Thyroid gland (tissue), 4 donors: ENCODE data around the gene SLC38A3. TPM values are rescaled to one million over a fixed set of nuclear protein-coding genes. Genes with fewer than 3 reads are reported as not detected.
A peak's percentile ranks its signal among the peaks of the same experiment; 100 is the strongest.

Source experiments
- DNase-seq, 2 donors: peaks; one replicate each; pipeline ENCODE4 v3.0.0-alpha.2; 2019
- H3K27ac ChIP-seq, 3 donors: fragments of 200-600 bp; sonication (generic); 1 replicate in 2 of 3; 2 replicates in 1 of 3; pipeline ENCODE4 v1.5.1; 2016 to 2019; ENCODE audit warnings: mild to moderate bottlenecking in 1 of 3, moderate library complexity in 1 of 3
- H3K27me3 ChIP-seq: fragments of 200-600 bp; sonication (generic); one replicate; pipeline ENCODE4 v1.5.1; 2019
- H3K36me3 ChIP-seq, 2 donors: fragments of 200-600 bp; sonication (generic); one replicate each; pipeline ENCODE4 v1.5.1; 2016 to 2019
- H3K4me1 ChIP-seq, 2 donors: fragments of 200-600 bp; sonication (generic); one replicate each; pipeline ENCODE4 v1.5.1; 2017 to 2019
- H3K4me3 ChIP-seq, 3 donors: fragments of 200-600 bp; sonication (generic); replicated peaks in 1 of 3; 1 replicate in 2 of 3; 2 replicates in 1 of 3; pipeline ENCODE4 v1.5.1; 2016; ENCODE audit warnings: mild to moderate bottlenecking in 1 of 3
- H3K9me3 ChIP-seq: fragments of 200-600 bp; sonication (generic); one replicate; pipeline ENCODE4 v1.5.1; 2017
- POLR2A ChIP-seq, 2 donors: fragments of 450-650 bp; IDR thresholded peaks; one replicate each; pipeline ENCODE4 v1.6.1; 2017; ENCODE audit warnings: antibody characterized with exemption in 2 of 2, mild to moderate bottlenecking in 2 of 2, moderate library complexity in 1 of 2
- WGBS, 2 donors: methylation state at CpG; one replicate each; pipeline ENCODE4 v1.1.5; 2017; 5-methylcytosine and 5-hydroxymethylcytosine counted together
- intact Hi-C: fragments of 100-400 bp; cut with DNase I; formaldehyde crosslinking; loops from one replicate; pipeline ENCODE4 v1.15.1; 2023
- total RNA-seq, 4 donors: library from RNA; depleted of rRNA; stranded (reverse); fragments of >200 nt; gene quantifications; one replicate each; pipeline ENCODE4 v1.2.3, GENCODE V29; 2016
- TF ChIP-seq, protein P1 (sequence below), 6 experiments: fragments of 200-600 bp in 3 of 6; fragments of 450-650 bp in 3 of 6; sonication (generic) in 3 of 6; IDR thresholded peaks; one replicate each; pipeline ENCODE4 v1.5.1; 2016 to 2019; ENCODE audit warnings: antibody characterized with exemption in 6 of 6, mild to moderate bottlenecking in 2 of 6, inconsistent platforms in 1 of 6, moderate library complexity in 1 of 6

Gene SLC38A3
- total RNA-seq, 4 donors from 2014 or later = 1.1 to 5.0 (median 3.6) TPM

DNA sequence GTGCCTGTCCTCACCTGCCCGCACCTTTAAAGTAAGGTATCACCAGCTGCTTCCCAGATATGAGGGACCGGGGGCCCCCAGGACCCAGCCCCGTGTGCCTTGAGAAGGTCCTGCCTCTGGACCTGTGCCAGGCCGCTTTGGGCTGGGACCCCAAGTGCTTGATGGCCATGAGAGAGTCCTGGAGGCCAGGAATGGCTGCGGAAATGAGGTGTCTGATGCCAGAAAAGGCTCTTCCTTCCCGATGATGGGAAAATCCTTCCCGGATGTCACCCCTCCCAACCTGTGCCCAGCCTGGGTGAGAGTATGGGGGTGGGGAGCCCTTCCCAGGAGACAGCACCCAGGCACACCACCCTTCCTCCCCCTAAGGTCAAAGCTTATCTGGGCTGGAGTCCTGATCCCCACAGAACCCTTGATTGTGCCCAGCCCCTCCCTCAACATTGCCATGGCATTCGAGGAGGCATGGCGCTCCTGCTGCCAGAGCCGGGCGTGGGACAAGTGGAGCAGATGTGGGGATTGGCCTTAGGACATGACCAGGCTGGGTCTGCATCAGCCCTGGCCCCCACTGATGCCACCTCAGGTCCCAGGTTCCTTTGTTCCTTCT is 35.7 kb upstream of the SLC38A3 start:
- H3K9me3 ChIP-seq = no peaks in the 10 kb centered on the region
- 69 to 78% methylated on average over 7 to 10 of the region's 11 CpGs for WGBS, 2 donors
- intact Hi-C loops = no loop called here

GRCh38 chr3:50169858-50170257 is 35.2 kb upstream of the SLC38A3 start:
- TF ChIP-seq POLR2A (IDR thresholded peaks at IDR 0.05) = no peak
- TF ChIP-seq, protein P1, sequence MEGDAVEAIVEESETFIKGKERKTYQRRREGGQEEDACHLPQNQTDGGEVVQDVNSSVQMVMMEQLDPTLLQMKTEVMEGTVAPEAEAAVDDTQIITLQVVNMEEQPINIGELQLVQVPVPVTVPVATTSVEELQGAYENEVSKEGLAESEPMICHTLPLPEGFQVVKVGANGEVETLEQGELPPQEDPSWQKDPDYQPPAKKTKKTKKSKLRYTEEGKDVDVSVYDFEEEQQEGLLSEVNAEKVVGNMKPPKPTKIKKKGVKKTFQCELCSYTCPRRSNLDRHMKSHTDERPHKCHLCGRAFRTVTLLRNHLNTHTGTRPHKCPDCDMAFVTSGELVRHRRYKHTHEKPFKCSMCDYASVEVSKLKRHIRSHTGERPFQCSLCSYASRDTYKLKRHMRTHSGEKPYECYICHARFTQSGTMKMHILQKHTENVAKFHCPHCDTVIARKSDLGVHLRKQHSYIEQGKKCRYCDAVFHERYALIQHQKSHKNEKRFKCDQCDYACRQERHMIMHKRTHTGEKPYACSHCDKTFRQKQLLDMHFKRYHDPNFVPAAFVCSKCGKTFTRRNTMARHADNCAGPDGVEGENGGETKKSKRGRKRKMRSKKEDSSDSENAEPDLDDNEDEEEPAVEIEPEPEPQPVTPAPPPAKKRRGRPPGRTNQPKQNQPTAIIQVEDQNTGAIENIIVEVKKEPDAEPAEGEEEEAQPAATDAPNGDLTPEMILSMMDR (IDR thresholded peaks at IDR 0.05) = no peak
- H3K27ac ChIP-seq = peak overlapping the region; percentile 67 to 93 (median 92)
- WGBS, 2 donors = 67 to 86% methylated on average over 1 of the region's 1 CpG
- peaks cover 0 to 7% of the 10 kb centered on the region in 2 donors for H3K36me3 ChIP-seq
- peaks cover 45 to 76% of the 10 kb centered on the region in 2 donors for H3K4me1 ChIP-seq
- no peaks in the 10 kb centered on the region for H3K27me3 ChIP-seq
- intact Hi-C loops = no loop called here
- no peak overlapping the region for H3K4me3 ChIP-seq
- DNase-seq = no peak
- no peaks in the 10 kb centered on the region for H3K9me3 ChIP-seq

More for the DNA sequence above, 35.7 kb upstream of the SLC38A3 start:
- Histone ChIP-seq H3K27ac (peak overlapping the region; percentile 67 to 93 (median 92)), H3K36me3 (peaks cover 0 to 2% of the 10 kb centered on the region in 2 donors), H3K27me3 (no peaks in the 10 kb centered on the region), H3K4me3 (no peak overlapping the region), H3K4me1 (peaks cover 51 to 81% of the 10 kb centered on the region in 2 donors)
- TF ChIP-seq, protein P1 (IDR thresholded peaks at IDR 0.05) = no peak
- no peak for TF ChIP-seq POLR2A (IDR thresholded peaks at IDR 0.05)
- DNase-seq = no peak

DNA sequence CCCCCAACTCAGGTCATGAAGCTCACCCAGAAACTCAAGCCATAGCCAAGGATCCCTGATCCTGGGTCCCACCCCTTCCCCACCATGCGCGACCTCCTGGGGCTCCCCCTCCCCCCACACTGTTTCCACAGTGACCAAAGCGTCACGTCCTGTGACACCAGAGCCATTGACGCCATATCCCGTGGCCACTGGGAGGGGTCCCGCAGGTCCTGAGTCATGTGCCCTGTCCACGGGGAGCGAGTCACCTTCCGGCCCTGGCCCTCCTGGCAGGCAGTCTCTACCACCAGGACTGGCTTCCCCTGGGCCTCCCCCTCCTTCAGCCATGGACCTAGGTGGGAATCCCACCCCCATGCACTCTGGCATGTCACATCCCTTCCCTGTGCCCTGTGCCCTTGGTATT is 34.4 kb upstream of the SLC38A3 start:
- H3K4me1 ChIP-seq = peaks cover 37 to 67% of the 10 kb centered on the region in 2 donors

GRCh38 chr3:50171540-50172301 is 33.4 kb upstream of the SLC38A3 start:
- Histone ChIP-seq H3K4me1 (peaks cover 27 to 57% of the 10 kb centered on the region in 2 donors), H3K36me3 (peaks cover 6 to 11% of the 10 kb centered on the region in 2 donors), H3K27me3 (no peaks in the 10 kb centered on the region), H3K27ac (peak overlapping the region; percentile 44 to 67 (median 56)), H3K4me3 (no peak overlapping the region), H3K9me3 (no peaks in the 10 kb centered on the region)
- peak; percentile 48 to 67 for DNase-seq
- TF ChIP-seq, protein P1 (IDR thresholded peaks at IDR 0.05) = no peak
- no peak for TF ChIP-seq POLR2A (IDR thresholded peaks at IDR 0.05)
- intact Hi-C loops = no loop called here
- 43 to 76% methylated on average over 15 to 16 of the region's 21 CpGs for WGBS, 2 donors

More for the DNA sequence above, 34.4 kb upstream of the SLC38A3 start:
- DNase-seq = no peak
- H3K36me3 ChIP-seq = peaks cover 6 to 11% of the 10 kb centered on the region in 2 donors
- no peaks in the 10 kb centered on the region for H3K9me3 ChIP-seq
- H3K27ac ChIP-seq = peak overlapping the region; percentile 44 to 93 (median 67)
- TF ChIP-seq POLR2A (IDR thresholded peaks at IDR 0.05) = no peak
- TF ChIP-seq, protein P1 (IDR thresholded peaks at IDR 0.05) = no peak
- no peaks in the 10 kb centered on the region for H3K27me3 ChIP-seq
- WGBS, 2 donors = 78 to 88% methylated on average over 7 to 10 of the region's 10 CpGs
- no peak overlapping the region for H3K4me3 ChIP-seq
- intact Hi-C loops = no loop called here
